CD4-positive, CD25-positive, alpha-beta regulatory T cell (primary cell): ENCODE measurements around the gene EOMES. TPM values are rescaled to one million over a fixed set of nuclear protein-coding genes. Genes with fewer than 3 reads are reported as not detected.
A peak's percentile ranks its signal among the peaks of the same experiment; 100 is the strongest.

Source experiments
- ATAC-seq, 2 donors: fragments of 150-1000 bp; cut with Tn5 transposase; one replicate each; pipeline ENCODE4 v1.10.0; 2021; ENCODE audit warnings: low read depth in 2 of 2, moderate number of reproducible peaks in 2 of 2, moderate library complexity in 1 of 2
- DNase-seq, 3 donors: peaks; one replicate each; pipeline versions ENCODE4 v3.0.0 to v3.0.0-alpha.2; 2012 to 2022; ENCODE audit warnings: mixed read lengths in 1 of 3
- H3K27ac ChIP-seq: one replicate; pipeline ENCODE4 v1.7.0; 2013; ENCODE audit warnings: mild to moderate bottlenecking, low read length; ENCODE audit not compliant: insufficient read depth, poor library complexity, severe bottlenecking
- H3K27me3 ChIP-seq: one replicate; pipeline ENCODE4 v1.7.0; 2013; ENCODE audit warnings: low read length; ENCODE audit not compliant: control insufficient read depth, insufficient read depth
- H3K36me3 ChIP-seq: one replicate; pipeline ENCODE4 v1.7.0; 2013; ENCODE audit warnings: mild to moderate bottlenecking, low read length, moderate library complexity; ENCODE audit not compliant: control insufficient read depth, insufficient read depth
- H3K4me1 ChIP-seq: 2 replicates; pipeline ENCODE4 v1.7.0; 2013; ENCODE audit warnings: mild to moderate bottlenecking, low read length; ENCODE audit not compliant: insufficient read depth, control insufficient read depth, poor library complexity, severe bottlenecking
- H3K4me3 ChIP-seq: one replicate; pipeline ENCODE4 v1.7.0; 2013; ENCODE audit warnings: low read depth, mild to moderate bottlenecking, low read length, moderate library complexity
- H3K9me3 ChIP-seq, 2 experiments: 1 replicate in 1 of 2; 2 replicates in 1 of 2; pipeline ENCODE4 v1.7.0; 2013; ENCODE audit warnings: low read length in 2 of 2, mild to moderate bottlenecking in 1 of 2, moderate library complexity in 1 of 2; ENCODE audit not compliant: control insufficient read depth in 2 of 2
- H3K27ac Mint-ChIP-seq, 3 donors: one replicate each; pipeline ENCODE4 v1.8.0; 2020 to 2022; ENCODE audit warnings: mild to moderate bottlenecking in 3 of 3, mixed read lengths in 3 of 3, moderate library complexity in 2 of 3
- H3K27me3 Mint-ChIP-seq: one replicate; pipeline ENCODE4 v1.8.0; 2022; ENCODE audit warnings: mild to moderate bottlenecking, mixed read lengths
- H3K36me3 Mint-ChIP-seq: one replicate; pipeline ENCODE4 v1.8.0; 2020; ENCODE audit warnings: mixed read lengths
- H3K4me1 Mint-ChIP-seq, 4 donors: one replicate each; pipeline ENCODE4 v1.8.0; 2020 to 2022; ENCODE audit warnings: mixed read lengths in 4 of 4, mild to moderate bottlenecking in 1 of 4
- H3K4me3 Mint-ChIP-seq, 4 donors: one replicate each; pipeline ENCODE4 v1.8.0; 2020 to 2022; ENCODE audit warnings: mild to moderate bottlenecking in 4 of 4, mixed read lengths in 4 of 4, moderate library complexity in 3 of 4
- H3K9me3 Mint-ChIP-seq, 7 donors: one replicate each; pipeline ENCODE4 v1.8.0; 2020 to 2022; ENCODE audit warnings: mixed read lengths in 7 of 7, mild to moderate bottlenecking in 3 of 7, moderate library complexity in 2 of 7
- polyA plus RNA-seq, 4 donors: library from polyadenylated mRNA; unstranded; fragments of 300-500 nt; fragmentation: Illumina TruSeq; gene quantifications; one replicate each; pipeline ENCODE4 v1.2.3, GENCODE V29; 2021
- total RNA-seq: library from RNA; stranded (reverse); gene quantifications from one replicate; pipeline ENCODE4 v1.2.3, GENCODE V29; 2022

Gene EOMES
- total and polyA plus RNA-seq, 5 donors from 2014 or later, result 0.38 to 1.9 (median 0.91) TPM

DNA sequence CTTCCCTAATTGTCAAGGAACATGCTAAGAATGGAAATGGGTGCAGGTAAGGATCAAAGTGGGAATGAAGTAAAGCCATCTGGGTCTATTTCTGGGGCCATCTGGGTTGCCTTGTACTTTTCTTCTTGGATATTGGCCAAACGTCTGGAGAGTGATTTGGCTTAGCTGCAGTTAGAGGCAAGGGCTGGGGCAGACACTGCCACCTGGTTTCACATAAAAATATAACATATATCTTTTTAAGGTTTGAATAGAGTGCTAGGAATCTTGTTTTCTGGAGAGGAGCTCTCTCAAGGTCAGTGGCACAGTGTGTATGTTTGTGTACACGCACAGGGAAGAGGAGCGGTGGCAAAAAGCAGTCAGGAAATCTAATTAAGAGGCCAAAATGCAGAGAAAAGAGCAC lies 24.7 kb upstream of the EOMES start:
- H3K4me1 ChIP-seq, result no peaks in the 10 kb centered on the region
- peaks cover 0 to 3% of the 10 kb centered on the region in 2 experiments for H3K9me3 ChIP-seq
- no peak overlapping the region for H3K27ac ChIP-seq
- H3K36me3 ChIP-seq, result no peaks in the 10 kb centered on the region
- H3K9me3 Mint-ChIP-seq, result peaks cover 0 to 6% (median 2%) of the 10 kb centered on the region in 7 donors
- H3K27ac Mint-ChIP-seq, result no peak overlapping the region
- H3K4me1 Mint-ChIP-seq, result no peaks in the 10 kb centered on the region
- no peak overlapping the region for H3K4me3 ChIP-seq
- H3K27me3 Mint-ChIP-seq, result peaks cover 24% of the 10 kb centered on the region
- ATAC-seq (no peak), DNase-seq (no peak)
- H3K27me3 ChIP-seq, result no peaks in the 10 kb centered on the region
- H3K4me3 Mint-ChIP-seq, result no peak overlapping the region
- peaks cover 3% of the 10 kb centered on the region for H3K36me3 Mint-ChIP-seq

DNA sequence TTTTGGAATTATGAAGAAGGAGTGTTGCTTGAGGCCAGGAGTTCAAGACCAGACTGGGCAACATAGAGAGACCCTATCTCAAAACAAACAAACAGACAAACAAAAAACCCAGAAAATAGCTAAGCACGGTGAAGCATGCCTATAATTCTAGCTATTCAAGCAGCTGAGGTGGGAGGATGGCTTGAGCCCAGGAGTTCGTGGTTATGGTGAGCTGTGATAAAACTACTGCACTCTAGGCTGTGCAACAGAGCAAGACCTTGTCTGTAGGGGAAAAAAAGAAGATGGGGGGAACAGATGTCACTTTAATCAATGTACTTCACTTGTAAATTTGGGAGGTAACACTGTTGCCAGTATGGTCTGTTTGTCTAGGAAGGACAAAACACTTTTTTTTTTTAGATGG lies 18.7 kb upstream of the EOMES start:
- peaks cover 5% of the 10 kb centered on the region for H3K27me3 Mint-ChIP-seq
- H3K36me3 Mint-ChIP-seq, result no peaks in the 10 kb centered on the region
- no peaks in the 10 kb centered on the region for H3K4me1 ChIP-seq
- no peaks in the 10 kb centered on the region for H3K36me3 ChIP-seq
- H3K27me3 ChIP-seq, result no peaks in the 10 kb centered on the region
- H3K9me3 Mint-ChIP-seq, result peaks cover 0 to 6% (median 2%) of the 10 kb centered on the region in 7 donors
- no peak overlapping the region for H3K27ac Mint-ChIP-seq
- peaks cover 0 to 2% (median 0%) of the 10 kb centered on the region in 4 donors for H3K4me1 Mint-ChIP-seq
- ATAC-seq (no peak), DNase-seq (no peak)
- H3K27ac ChIP-seq, result no peak overlapping the region
- H3K4me3 ChIP-seq, result no peak overlapping the region
- peaks cover 0 to 3% of the 10 kb centered on the region in 2 experiments for H3K9me3 ChIP-seq
- no peak overlapping the region for H3K4me3 Mint-ChIP-seq

DNA sequence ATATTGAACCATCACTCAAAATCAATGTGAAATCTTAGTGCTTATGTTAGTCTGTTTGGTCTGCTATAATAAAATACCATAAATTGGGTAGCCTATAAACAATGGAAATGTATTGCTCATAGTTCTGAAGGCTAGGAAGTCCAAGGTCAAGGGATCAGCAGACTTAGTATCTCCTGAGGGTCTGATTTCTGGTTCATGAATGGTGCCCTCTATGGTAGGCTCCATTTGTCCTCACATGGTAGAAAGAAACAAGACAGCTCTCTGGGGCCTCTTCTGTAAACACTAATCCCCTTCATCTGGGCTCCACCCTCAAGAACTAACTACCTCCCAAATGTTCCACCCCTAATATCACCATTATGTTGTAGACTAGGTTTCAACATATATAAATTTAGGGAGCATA lies 15.0 kb upstream of the EOMES start:
- DNase-seq, result no peak

DNA sequence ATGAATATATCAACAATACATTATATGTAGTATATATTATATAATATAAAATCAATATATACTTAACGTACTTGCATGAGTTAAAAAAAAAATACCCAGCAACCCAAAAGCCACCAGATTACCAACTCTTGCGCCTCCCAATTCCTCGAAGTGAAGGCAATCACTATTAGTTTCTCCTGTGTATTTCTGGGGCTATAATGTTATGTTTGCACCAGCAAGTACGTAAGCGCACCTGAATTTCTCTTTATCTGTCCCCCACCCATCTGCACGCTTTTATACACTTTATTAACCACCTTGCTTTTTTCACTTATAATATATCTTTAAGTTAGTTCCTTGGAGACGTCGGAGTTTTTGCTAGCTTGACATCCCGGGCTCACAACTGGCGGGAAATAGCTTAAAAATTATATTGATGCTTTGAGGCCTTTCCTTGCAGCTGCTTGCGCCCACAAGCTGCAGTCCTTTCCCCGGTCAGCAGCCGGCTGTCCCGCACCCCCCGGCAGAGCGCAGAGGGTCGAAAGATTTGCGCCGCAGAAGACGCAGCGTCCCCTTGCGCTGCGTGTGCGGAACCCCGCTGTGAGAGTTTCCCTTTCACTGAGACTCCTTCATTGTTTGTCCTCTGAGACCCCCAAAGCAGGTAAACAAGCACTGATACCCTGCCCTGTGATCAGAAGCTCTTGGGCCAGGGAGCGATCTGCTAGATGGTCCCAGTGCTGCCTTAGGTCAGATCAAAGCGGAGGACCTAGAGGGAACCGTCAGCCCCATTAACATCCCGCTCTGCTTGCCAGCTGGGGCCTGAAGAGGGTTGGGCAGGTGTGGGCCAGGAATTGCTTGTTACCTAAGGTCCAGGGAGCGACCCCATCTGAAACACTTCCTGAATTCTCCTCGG lies 8.9 kb upstream of the EOMES start:
- H3K27me3 ChIP-seq, result peaks cover 50% of the 10 kb centered on the region
- H3K9me3 ChIP-seq, result no peaks in the 10 kb centered on the region
- no peaks in the 10 kb centered on the region for H3K36me3 ChIP-seq
- H3K4me3 ChIP-seq, result no peak overlapping the region
- Mint-ChIP-seq H3K27ac (no peak overlapping the region), H3K4me3 (peak overlapping the region in 1 of 4 donors; percentile 48), H3K9me3 (peaks cover 0 to 4% (median 0%) of the 10 kb centered on the region in 7 donors), H3K36me3 (no peaks in the 10 kb centered on the region), H3K27me3 (peaks cover 81% of the 10 kb centered on the region), H3K4me1 (peaks cover 11 to 34% (median 22%) of the 10 kb centered on the region in 4 donors)
- DNase-seq (no peak), ATAC-seq (no peak)
- H3K4me1 ChIP-seq, result peaks cover 29% of the 10 kb centered on the region
- no peak overlapping the region for H3K27ac ChIP-seq

More for the DNA sequence above, 15.0 kb upstream of the EOMES start:
- H3K9me3 ChIP-seq, result no peaks in the 10 kb centered on the region
- H3K27ac ChIP-seq, result no peak overlapping the region
- no peaks in the 10 kb centered on the region for H3K4me1 ChIP-seq
- no peaks in the 10 kb centered on the region for H3K36me3 ChIP-seq
- ATAC-seq, result no peak
- Mint-ChIP-seq H3K27me3 (peaks cover 21% of the 10 kb centered on the region), H3K9me3 (peaks cover 0 to 1% (median 0%) of the 10 kb centered on the region in 7 donors), H3K36me3 (no peaks in the 10 kb centered on the region), H3K27ac (no peak overlapping the region), H3K4me1 (peaks cover 0 to 2% (median 0%) of the 10 kb centered on the region in 4 donors), H3K4me3 (no peak overlapping the region)
- no peak overlapping the region for H3K4me3 ChIP-seq
- H3K27me3 ChIP-seq, result peaks cover 5% of the 10 kb centered on the region

DNA sequence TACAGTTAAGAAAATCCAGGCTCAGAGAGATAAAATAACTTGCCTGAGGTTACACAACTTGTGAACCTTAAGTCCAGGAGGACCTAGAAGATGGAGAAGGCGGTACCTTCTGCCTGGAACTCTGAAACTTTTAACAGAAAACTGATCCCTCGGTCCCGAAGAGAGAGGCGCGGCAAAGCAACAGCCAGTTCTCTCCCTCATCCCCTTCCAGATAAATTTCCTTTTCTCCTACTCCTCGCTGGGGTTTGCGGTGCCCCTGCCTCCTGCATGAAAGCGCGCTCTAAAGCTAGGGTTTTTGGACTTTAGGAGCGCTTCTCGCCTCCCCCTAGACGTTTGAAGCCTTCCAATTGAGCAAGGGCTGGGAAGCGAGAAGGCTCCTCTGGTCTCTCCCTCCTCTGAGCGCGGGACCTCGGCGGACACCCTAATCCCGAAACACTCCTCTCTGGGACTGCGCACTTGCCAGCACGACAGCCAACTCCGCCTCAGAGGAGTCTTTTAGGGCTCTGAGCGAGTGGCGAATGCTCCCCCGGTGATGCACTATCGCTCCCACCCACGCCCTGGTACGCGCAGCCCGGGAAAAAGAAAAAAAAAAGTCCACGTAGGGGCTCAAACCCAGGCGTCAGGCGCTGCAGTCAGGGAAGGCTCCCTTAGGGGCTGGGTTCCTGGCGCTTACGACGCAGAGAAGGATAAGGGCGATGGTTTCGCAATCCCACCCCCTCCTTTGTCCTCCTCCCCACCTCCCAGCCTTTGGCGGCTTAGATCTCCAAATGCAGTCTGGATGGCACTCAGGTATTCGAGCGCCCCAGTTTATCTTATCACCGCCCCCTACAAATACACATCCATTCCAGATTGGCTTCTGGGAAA lies 7.9 kb upstream of the EOMES start:
- H3K36me3 ChIP-seq, result no peaks in the 10 kb centered on the region
- Mint-ChIP-seq H3K4me1 (peaks cover 11 to 34% (median 22%) of the 10 kb centered on the region in 4 donors), H3K36me3 (no peaks in the 10 kb centered on the region), H3K9me3 (peaks cover 0 to 4% (median 0%) of the 10 kb centered on the region in 7 donors), H3K27me3 (peaks cover 84% of the 10 kb centered on the region), H3K27ac (no peak overlapping the region), H3K4me3 (peak overlapping the region in 3 of 4 donors; percentile 8 to 53 (median 42))
- peaks cover 59% of the 10 kb centered on the region for H3K27me3 ChIP-seq
- H3K4me1 ChIP-seq, result peaks cover 29% of the 10 kb centered on the region
- no peak overlapping the region for H3K4me3 ChIP-seq
- no peak overlapping the region for H3K27ac ChIP-seq
- no peak for DNase-seq
- H3K9me3 ChIP-seq, result no peaks in the 10 kb centered on the region
- no peak for ATAC-seq

DNA sequence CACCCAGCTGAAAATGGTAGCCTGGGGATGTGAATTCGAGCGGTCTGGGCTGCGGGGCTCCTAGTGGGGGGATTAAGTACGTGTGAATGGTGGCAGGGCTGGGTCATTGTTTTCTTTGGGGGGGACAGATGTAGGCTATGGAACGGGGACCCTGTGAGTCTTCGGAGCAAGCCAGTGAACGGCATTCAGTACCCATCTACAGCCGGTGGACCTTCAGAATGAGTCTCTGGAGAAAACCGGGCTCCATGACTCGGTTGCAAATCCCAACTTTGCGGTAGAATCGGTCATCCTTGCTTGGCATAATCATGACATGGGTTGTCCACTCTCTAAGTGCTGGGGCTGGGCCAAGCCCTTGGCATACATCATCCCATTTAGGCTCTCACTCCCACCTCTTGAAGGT lies 7.2 kb upstream of the EOMES start:
- ATAC-seq (no peak), DNase-seq (no peak)
- peaks cover 65% of the 10 kb centered on the region for H3K27me3 ChIP-seq
- no peak overlapping the region for H3K4me3 ChIP-seq
- peaks cover 29% of the 10 kb centered on the region for H3K4me1 ChIP-seq
- H3K36me3 ChIP-seq, result no peaks in the 10 kb centered on the region
- no peaks in the 10 kb centered on the region for H3K36me3 Mint-ChIP-seq
- no peaks in the 10 kb centered on the region for H3K9me3 ChIP-seq
- H3K27ac ChIP-seq, result no peak overlapping the region
- H3K9me3 Mint-ChIP-seq, result peaks cover 0 to 4% (median 0%) of the 10 kb centered on the region in 7 donors
- H3K4me1 Mint-ChIP-seq, result peaks cover 11 to 35% (median 25%) of the 10 kb centered on the region in 4 donors
- H3K27ac Mint-ChIP-seq, result no peak overlapping the region
- H3K4me3 Mint-ChIP-seq, result peak overlapping the region in 3 of 4 donors; percentile 3 to 69 (median 42)
- peaks cover 87% of the 10 kb centered on the region for H3K27me3 Mint-ChIP-seq

DNA sequence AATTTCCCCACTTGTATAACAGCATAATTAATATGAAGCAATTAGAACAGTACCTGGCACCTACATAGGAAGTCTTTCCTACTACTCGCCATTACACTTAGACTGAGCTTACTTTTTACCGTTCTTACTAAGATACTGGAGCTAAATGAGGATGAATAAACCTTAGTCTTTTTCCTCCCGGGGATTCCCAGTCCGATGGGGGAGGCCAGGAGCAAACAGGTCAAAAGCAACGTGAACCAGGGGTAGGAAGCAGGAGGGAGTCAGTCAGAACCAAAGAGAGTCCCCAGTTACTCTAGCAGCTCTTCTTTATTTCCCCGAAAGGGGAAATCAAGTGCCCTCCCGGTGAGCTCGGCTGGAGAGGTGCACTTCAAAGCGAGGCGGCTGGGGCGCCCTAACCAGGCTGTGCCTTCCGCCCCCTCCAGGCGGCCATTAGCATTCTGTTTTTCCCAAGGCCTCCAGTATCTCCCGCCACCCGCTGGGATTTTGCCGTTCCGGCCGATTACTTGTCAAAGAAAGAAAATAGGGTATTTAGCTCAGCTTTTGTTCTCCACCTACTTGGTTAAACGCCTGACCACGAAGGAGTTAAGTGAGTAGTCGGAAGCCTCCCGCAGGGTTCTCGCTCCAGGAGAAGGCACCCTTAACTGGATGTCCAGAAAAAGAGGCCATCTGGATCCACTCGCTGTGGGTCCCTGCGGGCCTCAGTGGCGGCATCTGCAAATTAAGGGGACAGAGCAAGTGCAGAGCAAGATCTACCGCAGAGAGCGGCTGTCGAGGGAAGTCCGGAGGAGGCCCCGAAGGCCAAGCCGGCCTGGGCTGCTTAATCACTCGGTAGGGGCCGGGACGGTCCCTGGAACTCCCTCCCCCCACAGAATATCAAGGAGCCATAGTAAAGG lies 6.3 kb upstream of the EOMES start:
- Mint-ChIP-seq H3K4me1 (peaks cover 12 to 44% (median 33%) of the 10 kb centered on the region in 4 donors), H3K36me3 (no peaks in the 10 kb centered on the region), H3K27ac (no peak overlapping the region), H3K27me3 (peaks cover 91% of the 10 kb centered on the region), H3K4me3 (peak overlapping the region in 3 of 4 donors; percentile 30 to 69 (median 54)), H3K9me3 (peaks cover 0 to 4% (median 0%) of the 10 kb centered on the region in 7 donors)
- Histone ChIP-seq H3K36me3 (no peaks in the 10 kb centered on the region), H3K27ac (no peak overlapping the region), H3K4me1 (peaks cover 38% of the 10 kb centered on the region), H3K4me3 (peak overlapping the region; percentile 23), H3K27me3 (peaks cover 72% of the 10 kb centered on the region), H3K9me3 (no peaks in the 10 kb centered on the region)
- ATAC-seq (no peak), DNase-seq (peak in 1 of 3 donors; percentile 28)
